IMR-90 (cell line): ENCODE measurements around the gene SLC7A6.

Source experiments
- ELK1 ChIP-seq: fragments of 150-350 bp; IDR thresholded peaks from 2 replicates; pipeline ENCODE4 v1.6.1; 2016; ENCODE audit warnings: low read depth, mild to moderate bottlenecking, low read length, moderate library complexity, borderline replicate concordance
- MAFK ChIP-seq: IDR thresholded peaks from 2 replicates; pipeline ENCODE4 v1.6.1; 2012; ENCODE audit warnings: low read depth, low read length, improper control_type of control experiment
- USF2 ChIP-seq: fragments of 150-350 bp; IDR thresholded peaks from 2 replicates; pipeline ENCODE4 v1.6.1; 2017; ENCODE audit warnings: mild to moderate bottlenecking, antibody characterized with exemption, low read length, low read depth
- TF ChIP-seq, protein P1 (sequence below): conservative IDR thresholded peaks from 2 replicates; pipeline ENCODE4 v1.5.1; 2012; ENCODE audit warnings: mild to moderate bottlenecking, low read depth, low read length, improper control_type of control experiment

- no peak for TF ChIP-seq ELK1
- TF ChIP-seq MAFK: no peak
- TF ChIP-seq USF2: no peak
- TF ChIP-seq, protein P1, sequence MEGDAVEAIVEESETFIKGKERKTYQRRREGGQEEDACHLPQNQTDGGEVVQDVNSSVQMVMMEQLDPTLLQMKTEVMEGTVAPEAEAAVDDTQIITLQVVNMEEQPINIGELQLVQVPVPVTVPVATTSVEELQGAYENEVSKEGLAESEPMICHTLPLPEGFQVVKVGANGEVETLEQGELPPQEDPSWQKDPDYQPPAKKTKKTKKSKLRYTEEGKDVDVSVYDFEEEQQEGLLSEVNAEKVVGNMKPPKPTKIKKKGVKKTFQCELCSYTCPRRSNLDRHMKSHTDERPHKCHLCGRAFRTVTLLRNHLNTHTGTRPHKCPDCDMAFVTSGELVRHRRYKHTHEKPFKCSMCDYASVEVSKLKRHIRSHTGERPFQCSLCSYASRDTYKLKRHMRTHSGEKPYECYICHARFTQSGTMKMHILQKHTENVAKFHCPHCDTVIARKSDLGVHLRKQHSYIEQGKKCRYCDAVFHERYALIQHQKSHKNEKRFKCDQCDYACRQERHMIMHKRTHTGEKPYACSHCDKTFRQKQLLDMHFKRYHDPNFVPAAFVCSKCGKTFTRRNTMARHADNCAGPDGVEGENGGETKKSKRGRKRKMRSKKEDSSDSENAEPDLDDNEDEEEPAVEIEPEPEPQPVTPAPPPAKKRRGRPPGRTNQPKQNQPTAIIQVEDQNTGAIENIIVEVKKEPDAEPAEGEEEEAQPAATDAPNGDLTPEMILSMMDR: no peak
Measured at GRCh38 chr16:68349838-68350410, 85.6 kb downstream of the SLC7A6 start.
